GM19468 (cell line): Measurements from ENCODE around the gene ABCC4.

Experiments used
- ATAC-seq: cut with Tn5 transposase; IDR thresholded peaks from one replicate; pipeline ENCODE4 v1.9.1; 2021; ENCODE audit warnings: mild to moderate bottlenecking, moderate library complexity, moderate number of reproducible peaks; ENCODE audit not compliant: unreplicated experiment; ENCODE audit errors: extremely low read depth

ABCC4 gene

GRCh38 chr13:95075506-95075905 is 225.7 kb downstream of the ABCC4 start:
- ATAC-seq, result no peak

GRCh38 chr13:95074820-95075219 is 226.4 kb downstream of the ABCC4 start:
- no peak for ATAC-seq

GRCh38 chr13:95073747-95074311 is 227.4 kb downstream of the ABCC4 start:
- ATAC-seq, result no peak

GRCh38 chr13:95067303-95067702 is 233.9 kb downstream of the ABCC4 start:
- ATAC-seq, result no peak

GRCh38 chr13:95060014-95060519 is 241.2 kb downstream of the ABCC4 start:
- no peak for ATAC-seq

GRCh38 chr13:95059306-95059705 is 241.9 kb downstream of the ABCC4 start:
- ATAC-seq, result no peak

- ATAC-seq, result no peak
Observed at GRCh38 chr13:95058680-95059079, 242.6 kb downstream of the ABCC4 start.

- no peak for ATAC-seq
Observed at GRCh38 chr13:95056266-95056665, 245.0 kb downstream of the ABCC4 start.

- no peak for ATAC-seq
Observed at GRCh38 chr13:95050800-95051615, 250.2 kb downstream of the ABCC4 start.

- no peak for ATAC-seq
Observed at GRCh38 chr13:95049772-95050171, 251.5 kb downstream of the ABCC4 start.

GRCh38 chr13:95044452-95045205 is 256.6 kb downstream of the ABCC4 start:
- ATAC-seq, result no peak

GRCh38 chr13:95039415-95039814 is 261.8 kb downstream of the ABCC4 start:
- ATAC-seq, result no peak

- no peak for ATAC-seq
Observed at GRCh38 chr13:95038949-95039348, 262.3 kb downstream of the ABCC4 start.

- no peak for ATAC-seq
Observed at GRCh38 chr13:95035311-95036109, 265.7 kb downstream of the ABCC4 start.

- ATAC-seq, result no peak
Observed at GRCh38 chr13:95033890-95034289, 267.4 kb downstream of the ABCC4 start.

- no peak for ATAC-seq
Observed at GRCh38 chr13:95032121-95032520, 269.1 kb downstream of the ABCC4 start.

GRCh38 chr13:95030821-95031343 is 270.4 kb downstream of the ABCC4 start:
- ATAC-seq, result no peak

GRCh38 chr13:95027638-95028037 is 273.6 kb downstream of the ABCC4 start:
- ATAC-seq, result no peak

- no peak for ATAC-seq
Observed at GRCh38 chr13:95025116-95025515, 276.1 kb downstream of the ABCC4 start.

GRCh38 chr13:95023405-95023804 is 277.8 kb downstream of the ABCC4 start:
- ATAC-seq, result no peak
